BJ (cell line): ENCODE results near the gene CDS2. TPM values are rescaled to one million over a fixed set of nuclear protein-coding genes. Genes with fewer than 3 reads are reported as not detected.

Source experiments
- CTCF ChIA-PET: fragments of 350-600 bp; formaldehyde crosslinking; extraction: SDS; loops from one replicate; lab custom pipeline; 2021; ENCODE audit warnings: antibody characterized with exemption, inconsistent platforms; lab: Yijun Ruan, JAX
- POLR2A ChIA-PET: fragments of 300-600 bp; sonication (Branson Sonifier 250); formaldehyde crosslinking; extraction: SDS; loops from one replicate; lab custom pipeline; 2021; ENCODE audit warnings: antibody characterized with exemption; lab: Charles Lee
- DNase-seq: peaks from one replicate; pipeline ENCODE4 v3.0.0-alpha.2; 2011; ENCODE audit warnings: low read depth
- H3K27me3 ChIP-seq: 2 replicates; pipeline ENCODE4 v1.6.0; 2011; ENCODE audit warnings: low read length; ENCODE audit not compliant: control insufficient read depth, insufficient read depth
- H3K36me3 ChIP-seq: 2 replicates; pipeline ENCODE4 v1.5.1; 2011; ENCODE audit warnings: low read length; ENCODE audit not compliant: control insufficient read depth, insufficient read depth
- H3K4me3 ChIP-seq: 2 replicates; pipeline ENCODE4 v1.5.1; 2011; ENCODE audit warnings: low read depth, mild to moderate bottlenecking, control low read depth, low read length
- polyA plus RNA-seq: library from polyadenylated mRNA; depleted of rRNA; stranded (reverse); fragments of >200 nt; gene quantifications from 2 replicates; pipeline ENCODE4 v1.2.3, GENCODE V29; 2011
- TF ChIP-seq, protein P1 (sequence below): IDR thresholded peaks from 2 replicates; pipeline ENCODE4 v1.5.1; 2011; ENCODE audit warnings: low read depth, mild to moderate bottlenecking, control low read depth, inconsistent platforms, low read length, moderate library complexity; ENCODE audit not compliant: insufficient read depth

CDS2 gene
- polyA plus RNA-seq, 1 experiment, result 25.2 TPM

DNA sequence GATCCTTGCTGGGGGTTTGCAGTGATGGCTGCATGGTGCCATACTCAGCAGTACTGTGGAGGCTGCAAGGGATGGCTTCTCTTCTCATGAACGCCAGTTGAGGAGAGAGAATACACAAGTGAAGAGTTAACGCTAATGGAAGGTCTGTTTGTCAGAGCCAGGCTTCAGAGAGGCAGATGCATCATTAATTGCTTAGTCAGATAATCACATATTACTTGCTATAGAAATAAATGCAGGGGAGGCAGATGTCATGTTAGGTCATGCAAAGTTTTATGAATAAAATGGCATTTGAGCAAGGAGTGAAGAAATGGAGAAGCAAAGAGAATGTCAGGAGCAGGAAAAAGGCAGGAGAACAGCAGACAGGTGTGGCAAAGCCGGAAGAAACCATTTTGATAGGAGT, 51.2 kb downstream of the CDS2 start:
- ChIA-PET CTCF (interaction anchor here (0.7 kb wide), 1 partner anchor 14 kb away, joined by 3 read pairs; no protein-coding TSS in a partner anchor), POLR2A (no interaction called here)
- no peak overlapping the region for H3K4me3 ChIP-seq
- no peaks in the 10 kb centered on the region for H3K27me3 ChIP-seq
- H3K36me3 ChIP-seq, result peaks cover 3% of the 10 kb centered on the region
- TF ChIP-seq, protein P1, sequence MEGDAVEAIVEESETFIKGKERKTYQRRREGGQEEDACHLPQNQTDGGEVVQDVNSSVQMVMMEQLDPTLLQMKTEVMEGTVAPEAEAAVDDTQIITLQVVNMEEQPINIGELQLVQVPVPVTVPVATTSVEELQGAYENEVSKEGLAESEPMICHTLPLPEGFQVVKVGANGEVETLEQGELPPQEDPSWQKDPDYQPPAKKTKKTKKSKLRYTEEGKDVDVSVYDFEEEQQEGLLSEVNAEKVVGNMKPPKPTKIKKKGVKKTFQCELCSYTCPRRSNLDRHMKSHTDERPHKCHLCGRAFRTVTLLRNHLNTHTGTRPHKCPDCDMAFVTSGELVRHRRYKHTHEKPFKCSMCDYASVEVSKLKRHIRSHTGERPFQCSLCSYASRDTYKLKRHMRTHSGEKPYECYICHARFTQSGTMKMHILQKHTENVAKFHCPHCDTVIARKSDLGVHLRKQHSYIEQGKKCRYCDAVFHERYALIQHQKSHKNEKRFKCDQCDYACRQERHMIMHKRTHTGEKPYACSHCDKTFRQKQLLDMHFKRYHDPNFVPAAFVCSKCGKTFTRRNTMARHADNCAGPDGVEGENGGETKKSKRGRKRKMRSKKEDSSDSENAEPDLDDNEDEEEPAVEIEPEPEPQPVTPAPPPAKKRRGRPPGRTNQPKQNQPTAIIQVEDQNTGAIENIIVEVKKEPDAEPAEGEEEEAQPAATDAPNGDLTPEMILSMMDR, result no peak
- no peak for DNase-seq

DNA sequence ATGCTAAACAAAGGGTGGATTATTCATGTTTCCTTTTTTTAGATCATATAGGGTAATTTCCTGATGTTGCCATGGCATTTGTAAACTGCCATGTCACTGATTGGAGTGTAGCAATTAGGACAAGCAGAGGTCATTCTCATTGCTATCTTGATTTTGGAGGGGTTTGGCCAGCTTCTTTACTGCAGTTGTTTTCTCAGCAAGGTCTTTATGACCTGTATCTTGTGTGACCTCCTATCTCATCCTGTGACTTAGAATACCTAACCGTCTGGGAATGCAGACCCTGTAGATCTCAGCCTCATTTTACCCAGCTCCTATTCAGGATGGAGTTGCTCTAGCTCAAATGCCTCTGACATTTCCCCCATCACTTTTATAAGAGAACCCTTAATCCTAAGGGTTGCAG, 53.6 kb downstream of the CDS2 start:
- no peak overlapping the region for H3K4me3 ChIP-seq
- no peak for DNase-seq
- POLR2A ChIA-PET, result no interaction called here
- TF ChIP-seq, protein P1, result no peak
- CTCF ChIA-PET, result interaction anchor here (1.3 to 2.3 kb wide), 3 partner anchors 11 to 25 kb away, joined by 3 to 14 read pairs (median 4); no protein-coding TSS in a partner anchor
- no peaks in the 10 kb centered on the region for H3K27me3 ChIP-seq
- peaks cover 3% of the 10 kb centered on the region for H3K36me3 ChIP-seq

DNA sequence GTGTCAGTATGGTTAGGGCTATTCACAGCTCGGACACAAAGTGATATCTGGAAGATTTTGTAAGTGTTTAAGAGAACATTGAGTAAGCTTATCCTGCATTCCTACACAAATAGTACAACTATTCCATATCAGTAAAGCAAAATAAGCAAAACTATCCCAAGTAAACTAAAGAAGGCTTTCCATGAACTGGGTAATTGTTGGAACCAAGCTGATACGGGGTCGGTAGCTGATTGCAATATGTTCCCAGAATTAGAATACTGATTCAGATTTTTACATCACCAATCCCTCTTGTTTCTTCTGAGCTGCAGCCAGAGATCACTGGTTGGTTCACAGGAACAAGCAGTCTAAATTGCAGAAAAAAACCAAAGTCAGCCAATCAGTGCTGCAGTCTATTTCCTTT, 54.1 kb downstream of the CDS2 start:
- POLR2A ChIA-PET, result no interaction called here
- no peaks in the 10 kb centered on the region for H3K27me3 ChIP-seq
- H3K4me3 ChIP-seq, result no peak overlapping the region
- H3K36me3 ChIP-seq, result peaks cover 6% of the 10 kb centered on the region
- no peak for DNase-seq
- TF ChIP-seq, protein P1, result no peak
- CTCF ChIA-PET, result interaction anchor here (1.3 to 3.3 kb wide), 4 partner anchors 11 to 25 kb away, joined by 3 to 17 read pairs (median 9); no protein-coding TSS in a partner anchor

DNA sequence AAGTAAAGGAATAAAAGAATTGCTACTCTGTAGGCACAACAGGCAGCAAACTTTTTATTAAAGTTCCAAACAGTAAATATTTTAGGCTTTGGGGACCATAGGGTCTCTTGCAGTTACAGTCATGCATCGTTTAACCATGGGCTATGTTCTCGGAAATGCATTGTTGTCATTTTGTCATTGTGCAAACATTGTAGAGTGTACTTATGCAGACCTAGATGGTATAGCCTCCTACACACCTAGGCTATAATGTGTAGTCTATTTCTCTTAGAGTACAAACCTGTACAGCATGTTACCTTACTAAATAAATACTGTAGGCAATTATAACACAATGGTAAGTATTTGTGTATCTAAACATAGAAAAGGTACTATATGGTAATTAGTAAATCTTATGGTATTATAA, 54.7 kb downstream of the CDS2 start:
- TF ChIP-seq, protein P1, result no peak
- no peaks in the 10 kb centered on the region for H3K27me3 ChIP-seq
- no peak overlapping the region for H3K4me3 ChIP-seq
- H3K36me3 ChIP-seq, result peaks cover 7% of the 10 kb centered on the region
- DNase-seq, result no peak
- ChIA-PET POLR2A (no interaction called here), CTCF (interaction anchor here (0.7 to 3.3 kb wide), 3 partner anchors 11 to 441 kb away, joined by 3 to 17 read pairs (median 4); no protein-coding TSS in a partner anchor)

DNA sequence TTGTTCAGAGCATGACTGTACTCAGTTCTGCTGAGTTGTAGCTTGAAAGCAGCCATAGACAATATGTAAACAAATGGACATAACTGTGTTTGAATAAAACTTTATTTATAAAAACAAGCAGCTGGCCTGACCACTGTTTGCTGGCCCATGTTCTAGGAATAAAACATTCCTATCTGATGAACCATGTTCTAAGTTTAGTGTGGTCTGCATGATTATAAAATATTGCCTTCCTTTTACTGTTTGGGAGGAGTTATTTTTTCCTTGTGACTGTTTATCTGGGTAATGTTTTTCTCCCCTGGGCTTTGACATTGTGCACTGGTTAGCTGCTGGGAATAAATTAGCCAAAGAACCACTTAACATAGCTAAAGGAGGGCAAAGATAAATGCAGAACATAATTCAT, 55.1 kb downstream of the CDS2 start:
- peaks cover 7% of the 10 kb centered on the region for H3K36me3 ChIP-seq
- CTCF ChIA-PET, result interaction anchor here (0.7 to 3.3 kb wide), 2 partner anchors 11 to 441 kb away, joined by 3 to 17 read pairs; no protein-coding TSS in a partner anchor
- POLR2A ChIA-PET, result no interaction called here
- TF ChIP-seq, protein P1, result no peak
- H3K4me3 ChIP-seq, result no peak overlapping the region
- no peak for DNase-seq
- no peaks in the 10 kb centered on the region for H3K27me3 ChIP-seq
